GM18520 (cell line): Measurements from ENCODE around the gene ABITRAM.
"Not testable (repeated sequence)": the region's sequence is repeated elsewhere in the genome, so short reads cannot be mapped to it uniquely, and the experiment has no call there.

Experiments used
- ATAC-seq: cut with Tn5 transposase; IDR thresholded peaks from one replicate; pipeline ENCODE4 v1.9.1; 2021; ENCODE audit not compliant: unreplicated experiment

ABITRAM gene

DNA sequence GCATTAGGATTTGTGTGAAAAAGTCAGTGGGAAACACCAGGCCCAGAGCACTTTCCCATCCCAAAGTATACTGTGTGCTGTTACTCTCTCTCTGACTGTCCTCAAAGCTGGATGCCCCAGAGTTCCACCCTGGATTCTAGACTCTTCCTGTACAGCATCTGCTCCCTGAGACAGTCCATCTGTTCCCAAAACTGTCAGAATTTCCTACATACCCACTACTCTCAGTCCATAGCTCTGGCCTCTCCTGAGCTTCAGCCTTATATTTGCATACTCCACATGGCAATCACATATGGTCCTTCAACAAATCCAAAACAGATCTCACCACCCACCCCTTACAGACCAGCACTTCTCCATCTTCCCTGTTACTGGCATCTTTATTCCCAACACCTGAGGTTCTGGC, 9.7 kb upstream of the ABITRAM start:
- ATAC-seq = no peak

DNA sequence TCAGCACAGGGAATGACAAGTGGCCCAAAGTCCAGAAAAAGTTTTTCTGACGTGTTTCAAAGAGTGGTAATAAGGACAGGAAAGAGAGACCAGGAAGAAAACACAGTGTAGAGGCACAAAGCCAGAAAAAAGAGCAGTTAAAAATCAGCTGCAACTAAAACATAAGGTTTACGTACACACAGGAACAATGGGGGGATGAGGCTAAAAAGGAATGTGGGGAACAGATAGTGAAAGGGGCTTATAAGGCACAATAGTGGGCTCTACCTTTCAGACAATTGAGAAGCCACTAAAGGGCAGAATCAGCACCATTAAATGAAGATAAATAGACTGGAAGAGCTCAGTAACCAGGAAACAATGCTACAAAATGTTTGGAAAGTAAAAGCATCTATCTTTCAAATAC, 5.8 kb upstream of the ABITRAM start:
- ATAC-seq = no peak

DNA sequence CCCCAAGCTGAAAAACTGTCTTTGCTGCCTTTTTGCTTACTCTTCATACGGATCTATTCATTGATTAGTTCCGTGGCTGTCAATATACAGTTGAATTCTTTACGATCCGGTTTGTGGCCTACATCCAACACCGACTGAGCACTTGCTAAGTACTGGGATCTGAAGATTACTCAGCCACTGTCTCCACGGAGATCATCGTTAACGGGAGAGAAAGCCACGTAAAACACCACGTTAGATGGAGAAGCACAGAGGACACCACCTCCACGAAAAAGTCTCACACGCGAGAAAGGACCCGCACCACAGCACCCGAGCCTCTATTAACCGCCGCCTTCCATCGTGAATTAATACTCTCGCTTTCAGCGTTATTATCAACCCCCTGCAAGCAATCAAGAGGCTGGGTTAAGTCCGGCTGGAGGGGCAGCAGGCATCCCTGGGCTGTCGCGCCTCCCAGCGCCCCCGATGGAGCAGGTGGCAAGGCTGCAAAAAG, 926 bp upstream of the ABITRAM start:
- ATAC-seq = no peak

DNA sequence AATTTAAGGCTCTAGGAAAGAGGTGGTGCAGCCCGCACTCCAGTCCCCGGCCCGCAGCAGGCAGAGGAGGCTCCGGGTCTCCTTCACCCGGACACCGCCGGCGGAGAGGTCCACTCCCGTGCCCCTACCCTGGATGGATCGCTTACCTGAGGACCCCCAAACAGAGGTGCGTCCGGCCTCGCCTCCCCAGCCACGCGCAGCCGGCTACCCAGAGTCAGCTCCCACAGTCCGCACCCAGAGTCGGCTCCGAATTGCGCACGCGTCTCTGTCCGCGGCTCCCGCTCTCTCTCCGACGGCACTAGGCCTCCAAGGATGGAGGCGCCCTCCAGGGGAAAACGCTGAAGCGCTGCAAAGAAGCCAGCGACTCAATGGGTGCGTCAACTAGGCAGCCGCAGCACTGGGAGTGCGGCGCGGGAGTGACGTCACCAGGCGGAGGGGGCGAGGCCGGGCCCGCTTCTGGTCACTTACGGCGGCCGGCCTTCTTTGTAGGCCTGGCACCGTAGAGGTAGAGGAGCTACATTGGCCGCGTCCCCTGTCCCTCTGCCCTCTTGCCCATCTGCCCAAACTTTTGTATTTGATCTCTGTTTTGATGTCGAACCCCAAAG, 380 bp upstream of the ABITRAM start, which contains the start of gene ELP1:
Gene ELP1, minus strand, starts transcription at position 407 of the 605 bp plus-strand sequence. CDS start 2,978 bp downstream, outside the sequence.
- peak; percentile 77 for ATAC-seq

DNA sequence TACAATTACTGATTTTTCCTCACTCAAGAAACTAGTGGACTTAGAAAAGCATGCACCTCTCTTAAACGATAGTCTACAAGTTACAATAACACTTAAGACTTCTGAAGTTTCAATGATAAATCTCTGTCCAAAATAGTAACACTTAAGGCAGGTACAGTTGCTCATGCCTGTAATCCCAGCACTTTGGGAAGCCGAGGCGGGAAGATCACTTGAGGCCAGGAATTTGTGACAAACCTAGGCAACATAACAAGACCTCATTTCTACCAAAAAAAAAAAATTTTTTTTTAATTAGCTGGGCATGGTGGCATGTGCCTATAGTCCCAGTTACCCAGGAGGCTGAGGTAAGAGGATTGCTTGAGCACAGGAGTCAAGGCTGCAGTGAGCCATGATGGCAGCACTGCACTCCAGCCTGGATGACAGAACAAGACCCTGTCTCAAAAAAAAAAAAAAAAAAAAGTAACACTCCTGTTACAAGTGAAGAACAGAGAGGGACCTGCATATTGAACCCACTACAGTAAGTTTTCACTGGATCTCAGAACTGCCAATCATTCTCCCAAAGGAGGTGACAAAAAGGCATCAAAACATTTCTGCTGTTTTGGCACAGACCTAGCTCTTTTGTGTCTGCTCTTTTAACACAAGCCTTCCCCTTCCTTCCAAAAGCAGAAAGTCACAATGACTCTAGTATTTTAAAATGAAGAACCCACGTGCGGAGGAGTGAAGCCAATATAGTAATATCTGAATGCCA, 3.5 kb downstream of the ABITRAM start:
- ATAC-seq = no peak

DNA sequence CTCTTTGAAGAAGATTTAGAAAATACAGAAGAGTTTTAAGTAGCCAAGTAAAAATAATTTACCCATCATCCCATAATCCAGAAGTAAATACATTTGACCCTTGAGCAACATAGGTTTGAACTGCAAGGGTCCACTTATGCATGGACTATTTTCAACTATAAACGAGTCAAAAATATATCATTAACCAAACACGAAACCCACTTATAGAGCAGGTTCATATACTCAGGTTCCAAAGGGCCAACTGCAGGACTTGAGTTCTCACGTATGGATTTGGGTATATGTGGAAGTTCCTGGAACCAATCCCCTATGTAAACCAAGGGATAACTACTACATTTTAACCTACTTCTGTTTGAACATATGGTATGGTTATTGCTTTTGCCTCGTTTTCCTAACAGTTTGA, 5.8 kb downstream of the ABITRAM start:
- no peak for ATAC-seq

DNA sequence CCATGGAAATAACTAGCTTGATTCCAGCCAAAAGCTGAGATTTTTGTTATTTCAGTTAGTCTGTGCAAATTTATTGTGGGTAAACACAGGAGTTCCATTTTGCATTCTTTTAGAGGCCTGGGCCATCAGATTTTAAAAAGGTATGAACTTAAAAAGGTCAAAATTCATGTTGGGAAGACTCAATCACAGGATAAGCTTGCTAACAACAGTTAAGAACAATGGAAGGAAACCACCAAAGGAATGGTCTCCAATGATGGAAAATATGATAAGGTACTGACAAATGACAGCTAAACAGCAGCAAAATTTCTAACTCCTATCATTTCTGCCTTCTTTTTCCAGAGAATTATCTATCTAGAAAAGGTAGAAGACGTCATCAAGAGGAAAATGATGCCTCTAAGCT, 16.0 kb downstream of the ABITRAM start:
- no peak for ATAC-seq

DNA sequence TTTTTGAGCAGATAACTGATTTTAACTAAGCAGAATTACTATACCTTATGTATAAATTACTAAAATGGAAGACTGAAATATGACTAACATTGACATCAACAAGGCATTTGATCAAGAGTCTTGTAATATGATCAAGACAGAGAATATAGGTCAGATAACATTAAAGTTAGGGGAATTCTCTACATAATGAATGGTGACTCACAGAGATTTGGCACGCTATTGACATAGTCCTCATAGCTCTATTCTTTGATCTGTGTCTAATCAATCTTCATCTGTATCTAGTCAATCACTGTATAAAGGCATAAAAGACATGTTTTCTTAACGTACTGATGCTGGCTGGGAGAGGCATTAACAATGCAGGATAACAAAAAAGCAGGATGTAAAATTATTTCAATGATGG, 17.4 kb downstream of the ABITRAM start:
- no peak for ATAC-seq

DNA sequence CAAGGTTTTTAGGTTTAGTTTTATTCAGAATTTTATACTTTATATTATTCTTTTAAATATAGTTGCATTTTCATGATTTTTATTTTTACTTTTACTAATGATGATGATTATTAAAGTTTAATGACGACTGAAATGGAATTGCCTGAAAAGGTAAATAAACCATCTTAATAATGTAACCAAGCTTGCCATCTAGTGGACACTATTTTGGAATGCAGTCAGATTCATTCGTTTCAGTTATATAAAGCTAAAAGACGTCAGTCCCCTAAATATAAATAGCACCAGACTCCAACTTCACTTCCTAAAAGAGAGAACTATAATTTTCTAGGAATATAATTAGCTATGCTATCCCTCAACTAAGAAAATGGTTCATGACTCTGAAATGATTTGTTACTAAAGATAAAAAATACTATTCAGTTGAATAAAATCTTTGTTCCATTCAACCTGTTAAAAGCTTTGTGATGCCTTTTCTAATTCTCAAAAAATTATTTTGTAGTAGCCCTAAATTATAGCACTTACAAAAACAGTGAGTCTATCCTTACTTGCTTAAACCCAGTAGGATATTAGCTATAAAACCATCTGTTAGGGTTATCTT, 19.9 kb downstream of the ABITRAM start:
- no peak for ATAC-seq

DNA sequence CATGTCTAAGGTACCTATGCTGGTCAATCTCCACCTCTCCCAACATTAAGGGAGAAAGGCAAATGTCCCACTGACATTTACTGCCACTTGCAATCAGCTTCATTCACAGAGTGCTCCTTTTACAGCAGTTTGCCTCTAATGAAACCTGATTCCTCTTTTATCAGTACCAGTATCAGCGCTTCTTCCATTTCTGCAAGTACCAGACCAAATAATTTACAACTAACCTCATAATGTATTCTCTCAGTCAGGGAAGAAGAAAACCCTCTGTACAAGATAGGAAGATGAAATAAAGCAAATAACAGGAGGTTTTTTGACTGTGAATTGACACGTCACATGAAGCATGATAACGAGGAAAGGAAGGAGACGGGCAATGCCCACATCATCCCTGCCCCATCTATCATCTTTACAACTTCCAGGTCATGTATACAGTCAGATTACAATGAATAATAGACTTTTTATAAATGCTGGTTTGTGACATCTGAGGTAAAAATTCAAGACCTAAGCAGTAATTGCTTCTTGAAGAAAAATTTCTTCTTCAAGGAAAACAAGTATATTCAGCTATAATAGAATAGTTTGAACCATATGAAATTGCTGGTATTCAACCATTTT, 21.9 kb downstream of the ABITRAM start:
- no peak for ATAC-seq

DNA sequence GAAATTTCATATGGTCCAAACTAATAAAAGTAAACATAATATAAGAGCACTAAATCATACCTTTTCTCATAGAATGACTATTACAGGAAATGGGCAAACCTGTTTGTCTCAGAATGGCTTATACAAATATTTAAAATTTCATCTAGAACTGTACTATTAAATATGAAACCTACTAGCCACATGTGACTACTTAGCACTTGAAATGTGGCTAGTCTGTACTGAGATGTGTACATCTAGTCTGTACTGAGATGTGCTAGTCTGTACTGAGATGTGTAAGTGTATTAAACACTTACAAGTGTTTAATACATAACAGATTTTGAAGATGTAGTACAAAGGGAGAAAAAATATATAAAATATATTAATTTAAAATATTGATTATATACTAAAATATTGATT, 22.4 kb downstream of the ABITRAM start:
- no peak for ATAC-seq

DNA sequence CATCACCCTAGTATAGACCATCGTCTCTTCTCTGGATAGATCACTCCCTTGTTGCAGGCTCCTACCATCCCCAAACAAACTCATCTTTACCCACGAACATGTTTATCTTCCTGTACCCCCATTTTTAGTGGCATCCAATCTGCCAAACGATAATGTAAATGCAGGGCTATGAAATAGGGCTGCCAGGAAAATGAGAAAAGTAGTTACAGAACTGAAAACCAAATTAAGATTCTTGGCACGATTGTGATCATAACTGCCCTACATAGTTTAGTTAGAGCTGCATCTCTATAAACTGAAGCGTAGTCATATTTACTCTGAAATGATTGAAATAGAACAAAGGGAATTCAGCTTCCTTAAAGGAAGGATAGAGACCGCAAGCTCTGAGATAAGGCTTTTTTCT, 26.1 kb downstream of the ABITRAM start:
- no peak for ATAC-seq

DNA sequence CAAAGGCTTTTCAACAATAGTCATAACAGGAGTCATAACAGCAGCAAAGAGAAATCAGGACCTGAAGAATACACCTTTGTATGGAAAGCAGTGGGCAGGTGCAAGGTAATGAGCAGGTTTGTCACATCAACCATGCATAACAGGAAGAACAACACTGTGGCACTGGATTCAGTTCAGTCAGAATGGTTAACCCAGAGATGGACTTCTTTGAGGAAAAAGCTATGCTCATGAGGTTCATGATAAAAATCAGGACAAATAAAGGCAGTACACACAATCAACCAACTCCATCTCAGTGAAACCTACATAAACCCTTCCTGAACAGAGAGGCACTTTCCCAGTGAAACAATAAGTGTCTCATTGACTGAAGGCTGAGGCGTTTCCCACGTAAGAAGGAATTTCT, 27.0 kb downstream of the ABITRAM start:
- ATAC-seq = no peak

DNA sequence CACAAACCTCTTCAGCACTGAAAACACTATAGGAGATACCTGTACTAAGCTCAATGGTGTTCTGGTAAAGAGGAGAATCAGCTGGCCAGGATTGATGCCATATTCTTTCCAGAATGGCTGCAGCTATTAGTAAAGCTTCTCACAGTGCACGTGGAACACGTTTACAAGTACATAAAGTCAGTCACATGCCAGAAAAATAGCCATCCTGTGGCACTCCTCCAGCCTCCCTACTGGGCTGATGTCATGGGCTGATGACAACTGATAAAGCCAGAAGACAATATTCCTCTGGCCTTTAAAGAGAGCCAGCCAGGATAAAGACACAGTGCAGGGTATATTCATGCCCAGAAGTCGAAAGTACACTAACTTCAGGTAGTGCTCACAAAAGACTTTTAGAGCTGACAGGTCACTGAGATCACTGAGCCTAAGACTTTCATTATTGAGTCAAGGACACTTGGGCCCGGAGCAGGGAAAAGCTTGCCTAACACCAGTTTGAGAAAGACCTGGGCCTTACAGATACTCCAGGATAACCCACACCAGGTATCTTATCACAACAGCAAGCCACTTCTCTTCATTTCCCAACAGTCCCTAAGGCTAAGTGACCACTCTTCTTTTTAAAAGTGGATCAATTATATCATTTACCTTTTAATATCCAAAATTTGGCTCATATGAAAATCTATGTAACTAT, 29.4 kb downstream of the ABITRAM start:
- no peak for ATAC-seq

DNA sequence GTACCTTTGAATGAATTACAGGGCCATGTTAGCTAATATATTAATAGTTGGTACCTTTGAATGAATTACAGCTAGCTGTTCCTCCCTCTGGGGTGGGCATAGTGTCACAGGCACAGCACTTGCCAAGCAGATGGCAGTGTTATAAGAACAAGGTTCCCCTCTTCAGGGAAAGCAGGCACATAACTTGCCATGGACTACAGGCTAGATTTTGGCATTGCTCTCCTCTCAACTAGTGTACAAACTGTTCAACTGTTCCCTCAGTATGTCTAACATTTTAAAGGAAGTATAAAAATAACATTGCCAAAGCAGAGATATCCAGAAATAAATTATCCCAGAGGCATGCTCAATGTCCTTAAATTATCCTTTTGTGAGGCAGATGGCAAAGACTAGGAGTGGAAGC, 33.7 kb downstream of the ABITRAM start:
- ATAC-seq = no peak

DNA sequence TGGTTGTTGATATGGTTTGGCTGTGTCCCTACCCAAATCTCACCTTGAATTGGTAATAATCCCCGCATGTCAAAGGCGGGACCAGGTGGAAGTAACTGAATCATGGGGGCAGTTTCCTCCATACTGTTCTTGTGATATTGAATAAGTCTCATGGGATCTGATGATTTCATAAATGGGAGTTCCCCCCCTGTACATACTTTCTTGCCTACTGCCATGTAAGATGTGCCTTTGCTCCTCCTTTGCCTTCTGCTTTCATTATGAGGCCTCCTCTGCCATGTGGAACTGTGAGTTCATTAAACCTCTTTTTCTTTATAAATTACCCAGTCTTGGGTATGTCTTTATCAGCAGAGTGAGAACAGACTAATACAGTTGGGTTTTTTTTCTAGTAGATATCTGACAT, 37.2 kb downstream of the ABITRAM start:
- not testable (repeated sequence) for ATAC-seq

DNA sequence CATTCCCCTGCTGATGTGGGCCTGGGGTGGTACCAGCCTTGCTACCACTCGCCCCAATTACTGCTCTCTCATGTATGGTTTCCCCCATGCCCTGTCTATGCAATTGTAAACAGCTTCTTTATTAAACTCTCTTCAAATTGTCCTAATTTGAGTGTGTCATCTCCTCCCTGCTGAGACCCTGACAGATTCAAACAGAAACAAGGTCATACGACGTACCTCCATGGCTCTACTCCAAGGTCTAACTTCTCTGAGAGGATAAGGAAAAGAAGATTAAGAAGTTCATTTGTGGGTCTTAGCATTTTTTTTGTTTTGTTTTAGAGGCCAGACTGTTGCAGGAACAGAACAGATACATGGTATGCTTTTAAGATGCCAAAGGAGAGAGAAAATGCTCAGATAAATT, 38.0 kb downstream of the ABITRAM start:
- ATAC-seq = no peak

DNA sequence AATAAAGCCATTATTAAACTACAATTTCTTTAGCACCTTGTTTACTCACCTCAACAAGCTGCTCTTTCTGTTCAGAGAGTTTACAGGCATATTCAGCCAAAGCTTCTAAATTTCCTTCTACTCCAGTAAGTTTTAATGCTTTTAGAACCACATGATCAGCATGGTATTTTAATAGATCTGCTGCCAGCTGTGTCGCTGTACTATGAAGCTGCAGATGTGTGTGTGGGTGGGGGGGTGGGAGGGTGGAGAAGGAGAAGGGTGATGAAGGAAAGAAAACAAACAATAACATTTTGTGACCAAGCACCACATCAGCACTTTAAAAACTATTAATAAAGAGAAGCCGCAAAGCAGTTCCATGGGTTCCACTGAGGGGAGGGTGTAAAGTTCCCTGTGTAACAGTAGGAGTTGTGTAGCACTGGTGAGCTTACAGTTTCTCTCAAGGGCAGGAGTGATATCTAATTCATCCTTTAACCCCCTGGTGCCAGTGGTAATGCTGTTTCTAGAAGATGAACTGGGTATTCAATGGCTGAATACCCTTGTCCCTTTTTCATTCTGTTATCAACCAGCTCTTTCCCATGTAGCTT, 38.5 kb downstream of the ABITRAM start:
- ATAC-seq = no peak

DNA sequence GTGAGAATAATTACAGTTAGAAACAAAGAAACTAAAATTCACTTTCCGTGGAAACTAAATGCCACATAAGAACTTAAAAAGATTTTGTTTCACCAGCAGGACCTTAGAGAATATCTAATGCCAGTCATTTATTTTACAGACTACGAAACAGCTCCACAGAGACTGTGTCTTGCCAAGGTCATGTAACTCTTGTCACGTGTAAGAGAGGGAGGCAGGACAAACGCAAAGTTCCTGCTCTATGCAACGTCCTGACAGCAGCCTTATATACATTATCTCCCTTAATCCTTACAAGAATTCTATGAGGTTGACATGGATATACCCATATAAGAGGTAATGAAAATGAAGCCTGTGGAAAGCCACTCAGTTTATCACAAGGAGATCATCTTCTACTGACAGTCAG, 39.7 kb downstream of the ABITRAM start:
- no peak for ATAC-seq

DNA sequence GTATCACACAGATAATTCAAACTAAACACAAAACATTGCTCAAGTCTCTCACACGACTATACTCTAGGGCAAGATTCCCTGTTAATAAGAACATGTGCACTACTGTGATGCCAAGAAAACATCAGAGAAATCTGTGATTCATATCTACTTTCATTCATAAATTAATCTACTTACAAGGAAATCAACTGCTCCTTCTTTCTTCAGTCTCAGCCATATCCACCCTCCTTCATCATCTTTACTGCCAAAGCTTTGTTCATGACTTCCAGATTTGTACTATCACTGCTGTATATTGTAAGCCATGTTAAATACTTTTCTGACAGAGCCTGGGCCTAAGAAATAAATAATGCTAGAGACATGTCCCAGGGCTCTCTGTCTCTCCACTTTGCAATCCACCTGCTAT, 44.0 kb downstream of the ABITRAM start:
- ATAC-seq = no peak

DNA sequence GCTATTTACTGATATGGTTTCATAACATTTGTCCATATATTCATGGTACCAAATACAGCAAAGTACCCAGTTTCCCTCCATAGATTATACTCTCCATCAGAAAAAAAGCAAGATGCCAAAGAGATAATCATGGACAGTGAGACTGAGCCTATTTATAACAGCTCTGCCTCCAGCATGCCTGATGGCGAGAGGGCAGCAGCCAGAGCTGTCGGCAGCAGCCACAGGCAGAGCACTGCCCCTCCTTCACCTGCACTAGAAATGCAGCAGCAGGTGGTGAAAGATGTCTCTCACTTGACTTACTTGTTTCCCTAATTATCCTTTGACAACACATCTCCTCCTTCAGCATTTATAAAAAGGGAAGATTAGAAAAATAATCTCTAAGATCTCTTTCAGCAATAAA, 46.7 kb downstream of the ABITRAM start:
- no peak for ATAC-seq
